Heart left ventricle (tissue), 16 donors: Measurements from ENCODE around the gene LIN37. TPM values are rescaled to one million over a fixed set of nuclear protein-coding genes. Genes with fewer than 3 reads are reported as not detected.

Experiments
- ATAC-seq, 4 donors: fragments of 200-7000 bp; cut with Tn5 transposase; one replicate each; pipeline ENCODE4 v1.9.1; 2020 to 2022; ENCODE audit warnings: moderate library complexity in 4 of 4, mild to moderate bottlenecking in 3 of 4, moderate number of reproducible peaks in 1 of 4
- DNase-seq, 5 donors: peaks; one replicate each; pipeline ENCODE4 v3.0.0-alpha.2; 2020
- H3K27ac ChIP-seq, 12 donors: fragments of 200-600 bp; sonication (generic) in 4 of 12; one replicate each; pipeline versions ENCODE4 v1.5.0 to v1.8.0; 2016 to 2022; ENCODE audit warnings: mild to moderate bottlenecking in 2 of 12
- H3K27me3 ChIP-seq, 9 donors: fragments of 200-600 bp; sonication (generic) in 2 of 9; one replicate each; pipeline versions ENCODE4 v1.5.1 to v1.8.0; 2016 to 2022; ENCODE audit warnings: mild to moderate bottlenecking in 3 of 9
- H3K36me3 ChIP-seq, 9 donors: fragments of 200-600 bp; sonication (generic) in 2 of 9; one replicate each; pipeline versions ENCODE4 v1.5.0 to v1.8.0; 2018 to 2022; ENCODE audit warnings: mild to moderate bottlenecking in 2 of 9
- H3K4me1 ChIP-seq, 12 donors: fragments of 200-600 bp; sonication (generic) in 4 of 12; one replicate each; pipeline versions ENCODE4 v1.5.0 to v1.8.0; 2016 to 2022; ENCODE audit warnings: mild to moderate bottlenecking in 3 of 12
- H3K4me3 ChIP-seq, 12 donors: fragments of 200-600 bp; sonication (generic) in 4 of 12; one replicate each; pipeline versions ENCODE4 v1.5.0 to v1.8.0; 2017 to 2022; ENCODE audit warnings: mild to moderate bottlenecking in 9 of 12, moderate library complexity in 4 of 12
- H3K9me3 ChIP-seq, 12 donors: fragments of 200-600 bp; sonication (generic) in 4 of 12; one replicate each; pipeline versions ENCODE4 v1.5.0 to v1.8.0; 2016 to 2022; ENCODE audit warnings: mild to moderate bottlenecking in 1 of 12
- CTCF ChIP-seq, 12 donors: fragments of 200-600 bp; sonication (generic) in 4 of 12; IDR thresholded peaks; one replicate each; pipeline versions ENCODE4 v1.5.0 to v1.8.0; 2018 to 2022; ENCODE audit warnings: antibody characterized with exemption in 12 of 12, mild to moderate bottlenecking in 5 of 12
- POLR2A ChIP-seq, 2 donors: fragments of 450-650 bp; IDR thresholded peaks; one replicate each; pipeline ENCODE4 v1.6.1; 2017; ENCODE audit warnings: antibody characterized with exemption in 2 of 2, mild to moderate bottlenecking in 2 of 2, moderate library complexity in 2 of 2
- WGBS, 4 donors: extraction: QIAGEN DNeasy Blood & Tissue Kit in 2 of 4; methylation state at CpG; one replicate each; pipeline versions ENCODE4 v1.1.5 to v1.1.7; 2013 to 2018; 5-methylcytosine and 5-hydroxymethylcytosine counted together
- intact Hi-C, 10 donors: fragments of 100-400 bp; cut with DNase I; formaldehyde crosslinking; loops; one replicate each; pipeline versions ENCODE4 v1.11.1 to v1.14.2; 2022
- polyA plus RNA-seq, 2 donors: library from polyadenylated mRNA; stranded (reverse); fragments of 200-250 nt; gene quantifications; one replicate each; pipeline ENCODE4 v1.2.3, GENCODE V29; 2013
- total RNA-seq, 9 donors: library from RNA; depleted of rRNA in 2 of 9; stranded (reverse); fragments of >200 nt in 2 of 9; fragmentation: NEBNext Ultra II Directional in 3 of 9; extraction: Animal tissue kit (Norgen Biotek cat#: 25700) in 3 of 9; gene quantifications; one replicate each; pipeline versions ENCODE4 v1.1.0 to v1.2.4, GENCODE V29; 2016 to 2023
- donor health status: ischemic (EF 13 %, LVEDD 7.1; RV severe dilation, severe dysfunction).
- donor health status: healthy with polysubstance abuse.
- donor health status: DM: no; HTN: yes; CAD: no.
- donor health status: DM: no; HTN: no; CAD: no.
- donor health status: ischemic (EF 25% LVEDD 6.9; RV normal size, moderate dysfunction).
- donor health status: ischemic (EF 25% LVEDD 5.7; RV mildly dilated, moderate dysfunction).
- donor health status: healthy.
- donor health status: DM: yes; HTN: yes; CAD: no.
- donor health status: ischemic (EF 35%, LVEDD 5.7; RV mildly dilated, moderate dysfunction).
- donor health status: nonischemic (EF 11% LVEDD 7.7; RV severe dilation, severe dysfunction).
- donor health status: DM: yes; HTN: yes; CAD: no.
- donor health status: PGD.
- donor health status: ischemic (EF 29% LVEDD 5.4; RV normal size, mild dysfunction).
- donor health status: nonischemic (EF 23%, LVEDD 6.1; RV moderate dilation, normal function).

LIN37 gene
- total and polyA plus RNA-seq, 11 donors: 3.7 to 23.0 (median 7.8) TPM

GRCh38 chr19:35789978-35790944 lies 41.9 kb downstream of the LIN37 start:
- intact Hi-C loops: loop anchor here in 1 of 10 donors (10.0 kb wide), 1 partner anchor 85 kb away; no protein-coding TSS in a partner anchor
- ATAC-seq: peak in 1 of 4 donors; percentile 15
- WGBS, 4 donors: 82 to 91% (median 87%) methylated on average over 7 to 19 of the region's 19 CpGs

GRCh38 chr19:35790981-35791813 lies 42.8 kb downstream of the LIN37 start:
- DNase-seq: no peak
- ATAC-seq: no peak
- 60 to 68% (median 64%) methylated on average over 14 to 20 of the region's 20 CpGs for whole genome bisulfite sequencing, 4 donors
- H3K4me3 ChIP-seq: no peak overlapping the region
- no peak overlapping the region for H3K27ac ChIP-seq
- TF ChIP-seq CTCF (IDR thresholded peaks at IDR 0.05) (no peak), POLR2A (IDR thresholded peaks at IDR 0.05) (no peak)
- intact Hi-C loops: no loop called here
- H3K9me3 ChIP-seq: no peaks in the 10 kb centered on the region
- H3K36me3 ChIP-seq: no peaks in the 10 kb centered on the region
- no peaks in the 10 kb centered on the region for H3K4me1 ChIP-seq
- H3K27me3 ChIP-seq: peaks cover 0 to 8% (median 0%) of the 10 kb centered on the region in 9 donors

More at GRCh38 chr19:35789978-35790944, 41.9 kb downstream of the LIN37 start:
- no peaks in the 10 kb centered on the region for H3K9me3 ChIP-seq
- DNase-seq: no peak
- no peak for TF ChIP-seq CTCF (IDR thresholded peaks at IDR 0.05)
- no peak for TF ChIP-seq POLR2A (IDR thresholded peaks at IDR 0.05)
- H3K27ac ChIP-seq: no peak overlapping the region
- H3K4me1 ChIP-seq: no peaks in the 10 kb centered on the region
- no peak overlapping the region for H3K4me3 ChIP-seq
- H3K27me3 ChIP-seq: peaks cover 0 to 4% (median 0%) of the 10 kb centered on the region in 9 donors
- peaks cover 0 to 2% (median 0%) of the 10 kb centered on the region in 9 donors for H3K36me3 ChIP-seq

GRCh38 chr19:35791814-35792279 lies 43.5 kb downstream of the LIN37 start:
- no peak overlapping the region for H3K27ac ChIP-seq
- TF ChIP-seq CTCF (IDR thresholded peaks at IDR 0.05): no peak
- TF ChIP-seq POLR2A (IDR thresholded peaks at IDR 0.05): no peak
- no peak overlapping the region for H3K4me3 ChIP-seq
- peaks cover 0 to 14% (median 5%) of the 10 kb centered on the region in 9 donors for H3K27me3 ChIP-seq
- H3K4me1 ChIP-seq: no peaks in the 10 kb centered on the region
- no peak for ATAC-seq
- H3K9me3 ChIP-seq: no peaks in the 10 kb centered on the region
- H3K36me3 ChIP-seq: no peaks in the 10 kb centered on the region
- 83 to 90% (median 85%) methylated on average over 4 to 9 of the region's 9 CpGs for WGBS, 4 donors
- intact Hi-C loops: no loop called here
- no peak for DNase-seq
